Endometrial microvascular endothelial cells (primary cell): ENCODE results near the gene UBE2F. TPM values are rescaled to one million over a fixed set of nuclear protein-coding genes. Genes with fewer than 3 reads are reported as not detected.

Experiments used
- in situ Hi-C: cut with HindIII; loops from 2 replicates; pipeline ENCODE4 v1.10.0; 2017; ENCODE audit warnings: low sequenced_read_pairs, low pct_unique_long_range_greater_than_20kb; ENCODE audit errors: inconsistent ontology term
- total RNA-seq: library from RNA; depleted of rRNA; stranded (reverse); fragments of >200 nt; gene quantifications from one replicate; pipeline ENCODE4 v1.2.3, GENCODE V29; 2015; ENCODE audit errors: inconsistent ontology term

UBE2F gene, protein sequence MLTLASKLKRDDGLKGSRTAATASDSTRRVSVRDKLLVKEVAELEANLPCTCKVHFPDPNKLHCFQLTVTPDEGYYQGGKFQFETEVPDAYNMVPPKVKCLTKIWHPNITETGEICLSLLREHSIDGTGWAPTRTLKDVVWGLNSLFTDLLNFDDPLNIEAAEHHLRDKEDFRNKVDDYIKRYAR
- 70.3 TPM for total RNA-seq

DNA sequence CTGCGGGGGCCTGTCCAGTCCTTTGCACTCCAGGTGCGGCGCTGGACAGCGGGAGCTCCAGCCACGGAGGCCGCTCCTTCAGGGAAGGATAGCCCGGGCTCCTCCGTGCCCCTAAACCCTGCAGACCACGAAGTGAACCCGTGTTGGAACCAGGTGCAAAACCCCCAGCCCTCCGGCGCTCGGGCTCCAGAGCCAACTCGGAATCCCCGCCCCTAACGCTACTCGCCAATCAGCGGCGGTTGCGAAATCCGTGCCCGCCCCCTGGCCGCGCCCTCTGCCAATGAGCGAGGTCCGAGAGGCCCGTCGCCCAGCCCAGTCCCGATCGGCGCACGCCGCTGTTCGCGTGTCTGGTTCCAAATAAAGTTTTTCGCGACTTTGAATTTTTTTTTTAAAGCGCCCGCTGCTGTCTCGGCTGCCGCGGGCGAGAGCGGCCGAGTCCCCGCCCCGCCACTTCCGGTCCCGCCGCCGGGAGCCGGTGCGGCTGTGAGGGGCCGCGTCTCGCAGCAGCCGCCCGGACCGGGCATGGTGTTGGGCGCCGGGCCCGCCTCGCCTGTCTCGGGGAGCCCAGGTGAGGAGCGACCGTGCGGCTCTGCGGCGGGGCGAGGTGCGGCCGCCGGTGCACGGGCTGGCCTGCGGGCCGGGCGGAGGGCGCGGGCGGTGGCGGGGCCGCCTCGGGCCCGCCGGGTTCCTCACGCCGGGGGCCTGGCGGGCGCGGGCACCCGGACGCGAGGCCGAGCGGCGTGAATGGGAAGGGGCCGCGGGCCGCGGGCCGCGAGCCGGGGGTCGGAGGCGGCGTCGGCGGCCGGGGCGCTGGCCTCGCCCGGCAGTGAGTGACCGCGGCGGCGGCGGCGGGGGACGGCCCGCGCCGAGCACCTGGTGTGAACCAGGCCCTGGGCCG lies at the start of gene UBE2F:
TSS of gene UBE2F (plus strand) at position 450 of the 898 bp plus-strand sequence. CDS start 6,094 bp downstream, outside the sequence.
- in situ Hi-C loops: no loop called here

DNA sequence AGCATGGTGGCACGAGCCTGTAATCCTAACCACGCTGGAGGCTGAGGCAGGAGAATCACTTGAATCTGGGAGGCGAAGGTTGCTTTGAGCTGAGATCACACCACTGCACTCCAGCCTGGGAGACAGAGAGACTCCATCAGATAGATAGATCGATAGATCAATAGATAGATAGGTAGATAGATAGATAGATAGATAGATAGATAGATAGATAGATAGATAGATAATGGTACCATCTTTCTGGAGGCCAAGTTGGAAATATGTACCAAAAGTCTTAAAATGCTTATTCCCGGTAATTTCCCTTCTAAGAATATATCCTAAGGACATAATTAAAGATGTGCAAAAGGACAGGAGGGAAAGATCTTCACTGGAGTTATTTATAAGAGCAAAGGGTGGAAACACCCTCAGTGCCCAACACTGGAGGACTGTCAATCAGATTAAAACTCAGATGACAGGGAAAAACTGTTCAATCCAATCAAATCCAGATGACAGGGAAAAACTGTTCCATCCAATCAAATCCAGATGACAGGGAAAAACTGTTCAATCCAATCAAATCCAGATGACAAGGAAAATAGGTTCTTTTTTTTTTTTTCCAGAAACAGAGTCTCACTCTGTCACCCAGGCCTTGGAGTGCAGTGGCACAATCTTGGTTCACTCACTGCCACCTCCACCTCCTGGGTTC lies 49.0 kb upstream of the UBE2F start:
- in situ Hi-C loops: no loop called here

DNA sequence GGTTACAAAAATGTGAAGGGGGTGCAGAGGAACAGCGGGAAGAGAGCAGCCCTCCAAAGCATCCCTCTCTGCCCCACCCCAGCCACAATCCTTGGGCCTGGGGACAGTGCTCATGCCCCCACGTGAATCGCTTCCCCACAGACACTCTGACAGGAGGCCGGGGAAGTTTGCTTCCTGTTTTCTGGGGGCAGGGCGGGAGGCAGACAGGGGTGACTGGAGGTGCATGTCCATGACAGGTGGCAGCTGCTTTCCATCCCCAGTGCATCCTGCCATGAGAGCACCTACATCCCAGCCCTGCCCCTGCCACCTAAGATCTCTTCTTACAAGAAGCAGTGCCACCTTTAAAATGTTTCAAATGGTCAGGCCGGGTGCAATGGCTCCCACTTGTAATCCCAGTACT lies 47.2 kb upstream of the UBE2F start:
- in situ Hi-C loops: no loop called here

DNA sequence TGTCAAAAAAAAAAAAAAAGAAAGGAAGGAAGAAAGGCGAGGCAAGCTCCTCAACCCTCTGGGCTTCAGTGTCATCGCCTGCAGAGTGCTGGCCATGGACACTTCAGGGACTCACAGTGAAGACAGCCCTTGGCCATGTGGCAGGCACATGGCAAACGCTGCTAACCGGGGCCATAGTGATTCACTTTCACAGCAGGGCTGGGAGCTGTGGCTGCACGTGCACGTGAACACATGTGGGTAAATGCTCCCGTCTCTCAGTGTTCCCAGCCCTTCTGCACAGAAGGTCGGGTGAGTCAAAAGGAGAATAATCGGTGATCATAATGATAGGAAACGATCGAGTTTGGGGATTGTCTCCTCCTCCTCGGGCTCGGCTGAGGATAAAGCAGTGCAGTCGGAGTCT lies 46.1 kb upstream of the UBE2F start:
- in situ Hi-C loops: no loop called here

DNA sequence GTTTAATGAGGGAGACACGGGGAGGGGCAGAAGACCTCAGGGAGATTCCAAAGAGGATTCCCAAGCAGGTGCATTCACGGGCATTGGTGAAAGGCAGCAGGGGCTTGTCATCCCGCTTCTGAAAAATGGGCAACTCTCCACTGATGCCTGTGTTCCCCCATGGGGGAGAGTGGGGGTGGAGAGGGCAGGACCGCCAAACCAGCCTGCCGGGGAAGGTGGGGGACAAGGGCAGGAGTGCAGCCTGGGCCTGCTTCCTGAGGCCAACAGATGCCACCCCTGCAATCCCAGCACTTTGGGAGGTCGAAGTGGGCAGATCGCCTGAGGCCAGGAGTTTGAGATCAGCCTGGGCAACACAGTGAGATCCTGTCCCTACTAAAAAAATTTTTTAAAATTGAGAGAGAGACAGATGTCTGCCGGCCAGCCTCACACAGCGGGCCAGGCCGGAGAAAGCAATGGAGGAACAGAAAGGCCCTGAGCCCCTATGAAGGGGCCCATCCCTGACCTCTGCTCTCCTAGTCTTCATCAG lies 44.8 kb upstream of the UBE2F start:
- in situ Hi-C loops: no loop called here

DNA sequence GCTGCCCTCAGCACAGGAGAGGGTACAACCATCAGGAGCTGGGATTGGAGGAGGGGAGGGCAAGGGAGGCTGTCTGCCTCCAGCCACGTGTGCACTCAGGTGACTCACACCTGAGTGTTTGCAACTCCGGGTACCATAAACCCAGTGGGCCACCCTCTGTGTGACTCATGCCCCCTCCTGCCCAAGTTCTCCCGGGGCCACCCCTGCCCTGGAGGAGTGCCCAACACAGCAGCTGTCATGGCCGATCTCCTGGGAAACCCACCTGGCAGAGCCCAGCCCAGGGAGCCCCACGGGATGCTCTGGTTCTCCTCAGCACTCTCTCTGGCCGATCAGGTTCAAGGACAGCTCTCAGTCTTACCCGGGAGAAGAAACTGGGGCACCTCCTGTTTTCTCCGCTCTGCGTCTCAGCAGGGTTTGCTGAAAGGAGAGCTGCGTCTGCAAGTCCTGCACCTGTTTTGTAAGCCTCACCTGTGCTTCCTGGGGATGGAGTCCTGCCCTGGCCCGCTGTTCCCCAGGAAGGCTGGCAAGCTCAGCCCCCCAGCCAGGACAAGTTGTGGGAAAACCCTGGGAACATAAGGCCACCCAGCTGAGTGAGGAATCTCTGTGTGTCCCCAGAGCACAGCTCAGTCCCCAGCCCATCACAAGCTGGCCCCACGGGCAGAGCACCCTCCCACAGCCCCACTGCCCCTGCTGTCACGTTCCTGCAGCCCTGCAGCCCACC lies 44.0 kb upstream of the UBE2F start:
- in situ Hi-C loops: no loop called here

DNA sequence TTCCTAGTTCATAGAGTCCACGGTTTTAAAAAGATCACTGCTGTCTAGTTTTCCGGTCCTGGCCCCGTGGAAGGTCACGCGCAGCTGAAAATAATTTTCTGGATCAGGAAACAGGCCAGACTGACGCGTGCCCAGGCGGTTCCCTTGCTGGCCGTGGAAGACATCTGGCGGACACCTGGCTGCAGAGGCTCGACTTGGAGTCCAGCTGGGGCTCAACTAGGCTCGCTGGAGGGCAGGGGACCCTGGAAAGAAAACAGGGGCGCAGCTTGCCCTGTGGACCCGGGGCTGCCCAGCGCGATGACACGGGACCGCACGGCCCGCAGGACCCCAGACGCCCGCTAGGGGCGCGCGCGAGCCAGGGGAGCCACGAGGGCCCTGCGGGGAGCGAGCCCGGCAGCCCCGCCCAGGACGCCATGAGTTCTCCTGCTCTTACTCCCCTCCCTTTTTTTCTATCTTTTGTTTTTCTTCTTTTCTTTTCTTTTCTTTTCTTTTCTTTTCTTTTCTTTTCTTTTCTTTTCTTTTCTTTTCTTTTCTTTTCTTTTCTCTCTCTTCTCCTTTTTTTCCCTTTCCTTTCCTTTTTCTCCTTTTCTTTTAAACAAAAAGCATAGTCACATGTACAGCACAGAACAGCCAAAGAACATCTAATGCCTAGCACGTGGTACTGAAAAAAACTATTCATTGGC lies 43.2 kb upstream of the UBE2F start:
- in situ Hi-C loops: no loop called here

DNA sequence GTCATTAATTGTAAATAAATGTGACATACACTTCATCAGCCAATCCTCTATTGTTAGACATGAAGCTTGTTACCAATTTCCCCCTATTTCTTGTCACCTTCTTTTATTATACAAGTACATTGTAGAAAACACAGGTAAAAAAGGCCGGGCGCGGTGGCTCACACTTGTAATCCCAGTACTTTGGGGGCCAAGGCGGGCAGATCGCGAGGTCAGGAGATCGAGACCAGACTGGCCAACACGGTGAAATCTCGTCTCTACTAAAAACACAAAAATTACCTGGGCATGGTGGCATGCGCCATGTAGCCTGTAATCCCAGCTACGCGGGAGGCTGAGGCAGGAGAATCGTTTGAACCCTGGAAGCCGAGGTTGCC lies 42.7 kb upstream of the UBE2F start:
- in situ Hi-C loops: no loop called here

DNA sequence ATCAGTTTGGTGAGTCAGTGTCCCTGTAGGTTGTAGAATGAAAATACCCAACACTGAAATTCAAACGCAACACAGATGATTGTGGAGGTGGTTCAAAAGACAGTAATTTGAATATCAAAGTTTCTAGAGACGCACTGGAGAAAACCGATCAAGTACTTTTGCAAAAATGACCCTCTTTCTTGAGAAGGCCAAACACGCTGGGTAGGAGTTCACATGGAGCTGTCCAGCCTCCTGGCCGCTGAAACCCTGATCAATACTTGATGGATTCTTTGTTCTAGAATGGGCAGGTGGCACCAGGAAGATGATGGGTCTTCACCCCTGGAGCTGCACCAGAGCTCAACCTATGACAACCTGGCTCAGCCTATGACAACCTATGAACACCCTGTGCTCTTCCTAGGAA lies 39.7 kb upstream of the UBE2F start:
- in situ Hi-C loops: no loop called here

DNA sequence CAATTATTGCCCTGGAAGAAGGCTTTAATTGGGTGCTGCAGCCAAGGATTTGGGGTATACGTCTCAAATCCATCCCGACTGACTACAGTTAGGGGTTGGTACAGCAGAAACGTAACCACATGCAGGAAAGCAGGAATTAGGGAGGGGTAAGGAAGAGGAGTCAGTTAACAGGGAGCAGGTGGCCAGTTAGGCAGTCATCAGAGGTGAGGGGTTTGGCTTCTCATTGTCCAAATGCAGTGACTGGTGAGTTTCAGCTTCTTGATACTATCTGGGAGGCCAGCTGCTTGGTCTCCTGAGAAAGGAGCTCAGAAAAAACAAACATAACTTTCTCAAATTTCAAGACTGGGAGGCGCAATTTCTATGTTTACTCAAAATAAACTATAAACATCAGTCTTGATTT lies 38.8 kb upstream of the UBE2F start:
- in situ Hi-C loops: no loop called here

DNA sequence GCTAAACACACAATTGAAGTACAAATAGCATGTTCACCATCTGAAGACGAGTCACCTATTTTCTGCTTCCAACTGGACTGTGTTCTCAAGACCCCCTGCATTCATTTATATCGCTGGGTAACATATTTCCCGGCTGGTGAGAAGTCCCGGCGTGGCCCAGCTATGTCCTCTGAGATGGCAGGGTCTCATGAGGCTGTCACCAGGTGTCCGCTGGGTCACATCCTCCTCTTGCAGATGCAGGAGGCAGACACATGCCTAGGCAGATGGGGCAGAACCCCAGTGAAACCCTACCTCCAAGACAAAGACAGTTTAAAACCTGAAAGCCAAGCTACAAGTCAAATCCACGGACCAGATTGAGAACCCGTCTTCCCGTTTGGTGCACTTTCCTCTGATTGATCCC lies 36.8 kb upstream of the UBE2F start:
- in situ Hi-C loops: no loop called here

DNA sequence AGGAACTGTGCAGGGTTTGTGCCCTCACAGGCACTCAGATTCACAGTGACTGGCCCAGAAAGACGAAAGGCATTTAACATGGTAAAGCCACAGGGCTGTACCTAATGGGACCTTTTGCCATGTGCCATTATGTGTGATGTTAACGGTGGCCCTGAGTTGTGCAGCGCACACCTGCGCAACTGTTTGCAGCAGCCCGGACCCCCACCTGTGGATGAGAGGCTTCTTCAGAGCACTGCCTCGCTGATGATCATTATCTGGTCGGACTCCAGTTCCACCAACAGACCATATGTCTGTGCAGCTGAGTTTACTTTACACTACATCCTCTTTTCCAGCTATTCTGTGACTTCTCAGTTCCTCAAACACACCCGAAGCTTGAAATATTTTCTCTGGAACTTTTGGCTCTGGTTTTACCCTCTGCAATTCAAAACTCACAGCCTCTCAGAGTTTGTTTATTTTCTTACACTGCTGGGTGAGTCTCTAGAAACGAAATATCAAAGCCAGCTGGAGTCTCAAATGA lies 35.6 kb upstream of the UBE2F start:
- in situ Hi-C loops: no loop called here

DNA sequence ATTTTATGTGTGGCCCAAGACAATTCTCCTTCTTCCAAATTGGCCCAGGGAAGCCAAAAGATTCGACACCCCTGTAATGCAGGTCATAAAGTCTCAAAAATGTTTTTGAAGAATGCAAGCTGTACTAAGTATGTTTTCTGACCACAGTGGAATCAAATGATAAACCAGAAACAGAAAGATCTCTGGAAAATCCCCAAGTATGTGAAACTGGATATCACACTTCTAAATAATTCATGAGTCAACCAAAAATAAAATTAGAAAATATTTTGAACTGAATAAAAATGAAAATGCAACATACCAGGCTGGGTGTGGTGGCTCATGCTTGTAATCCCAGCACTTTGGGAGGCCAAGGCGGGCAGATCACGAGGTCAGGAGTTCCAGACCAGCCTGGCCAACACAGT lies 34.1 kb upstream of the UBE2F start:
- in situ Hi-C loops: no loop called here

DNA sequence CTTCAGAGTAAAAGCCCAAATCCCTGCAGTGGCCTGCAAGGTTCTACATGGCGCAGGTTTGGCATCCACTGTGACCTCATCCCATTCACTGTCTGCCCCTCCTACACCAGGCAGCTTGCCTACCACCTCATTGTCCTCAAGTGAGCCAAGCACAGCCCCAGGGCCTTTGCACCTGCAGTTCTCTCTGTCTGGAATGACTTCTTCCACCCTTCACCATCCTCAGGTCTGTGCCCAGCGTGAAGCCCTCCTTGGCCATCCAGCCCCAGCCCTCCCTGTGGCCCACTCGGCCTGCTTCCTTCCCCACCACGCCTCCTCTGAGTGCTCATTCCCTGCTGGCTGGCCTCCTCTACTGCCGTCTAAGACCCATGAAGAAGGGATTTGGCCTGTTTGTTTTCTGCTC lies 32.6 kb upstream of the UBE2F start:
- in situ Hi-C loops: no loop called here

DNA sequence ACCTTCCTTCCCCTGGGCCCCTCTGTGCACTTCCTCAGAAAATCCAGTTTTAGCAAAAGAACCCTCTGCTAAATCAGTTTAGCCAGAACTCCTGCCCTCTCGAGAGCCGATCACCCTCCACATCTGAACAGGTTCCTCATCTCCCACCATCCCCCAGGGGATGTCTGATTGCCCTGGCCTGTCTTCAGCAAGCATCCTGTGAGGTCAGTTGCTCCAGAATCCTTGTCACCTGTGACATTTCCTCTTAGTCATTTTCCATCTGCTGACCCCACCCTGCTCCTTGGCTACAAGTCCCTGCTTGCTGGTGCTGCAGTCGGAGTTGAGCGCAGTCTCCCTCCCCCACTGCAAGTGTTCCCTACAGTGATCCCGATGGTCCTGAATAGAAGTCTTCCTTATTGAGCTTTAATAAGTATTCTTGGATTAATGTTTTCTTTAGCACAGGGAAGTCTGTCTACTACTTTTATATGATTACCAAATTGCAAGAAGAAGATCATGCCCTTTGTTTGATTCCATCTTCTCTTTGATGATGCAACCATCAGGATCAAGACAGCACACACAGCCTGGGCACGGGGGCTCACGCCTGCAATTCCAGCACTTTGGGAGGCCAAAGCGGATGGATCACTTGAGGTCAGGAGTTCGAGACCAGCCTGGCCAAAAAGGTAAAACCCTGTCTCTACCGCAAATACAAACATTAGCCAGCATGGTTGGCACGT lies 30.9 kb upstream of the UBE2F start:
- in situ Hi-C loops: no loop called here

DNA sequence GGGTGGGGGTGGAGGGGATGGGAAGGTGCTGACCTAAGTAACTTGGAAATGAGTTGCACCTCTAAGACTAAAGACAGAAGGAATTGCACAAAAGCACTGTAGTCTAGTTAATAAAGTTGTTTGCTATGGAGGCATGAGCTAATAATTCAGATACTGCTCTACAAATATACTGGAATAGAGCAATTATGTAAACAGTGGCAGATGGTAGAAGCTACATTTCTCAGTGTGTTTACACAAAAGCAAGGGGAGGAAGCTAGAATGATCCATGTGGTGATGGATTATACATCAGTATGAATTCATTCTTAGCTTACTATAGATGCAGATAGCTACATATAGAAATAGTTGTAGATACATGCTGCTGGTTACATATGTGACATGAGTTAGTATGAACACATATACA lies 27.6 kb upstream of the UBE2F start:
- in situ Hi-C loops: no loop called here

DNA sequence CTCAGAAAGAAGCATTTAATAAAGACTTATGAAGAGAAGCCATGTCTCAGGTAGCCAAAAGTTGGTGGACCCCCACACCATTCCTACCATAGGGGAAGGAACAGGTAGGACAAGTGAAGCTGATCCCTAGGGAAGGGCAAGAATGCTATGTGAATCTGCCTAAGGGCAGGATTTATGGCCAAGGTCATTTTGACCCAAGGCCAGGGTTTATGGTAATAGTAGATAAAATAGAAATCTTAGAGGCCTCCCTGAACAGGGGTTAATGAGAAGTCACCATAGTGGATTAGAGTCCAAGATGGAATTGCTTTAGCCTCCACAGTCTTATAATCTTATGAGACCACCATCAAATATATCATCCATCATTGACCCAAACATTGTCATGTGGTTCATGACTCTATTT lies 26.0 kb upstream of the UBE2F start:
- in situ Hi-C loops: no loop called here

DNA sequence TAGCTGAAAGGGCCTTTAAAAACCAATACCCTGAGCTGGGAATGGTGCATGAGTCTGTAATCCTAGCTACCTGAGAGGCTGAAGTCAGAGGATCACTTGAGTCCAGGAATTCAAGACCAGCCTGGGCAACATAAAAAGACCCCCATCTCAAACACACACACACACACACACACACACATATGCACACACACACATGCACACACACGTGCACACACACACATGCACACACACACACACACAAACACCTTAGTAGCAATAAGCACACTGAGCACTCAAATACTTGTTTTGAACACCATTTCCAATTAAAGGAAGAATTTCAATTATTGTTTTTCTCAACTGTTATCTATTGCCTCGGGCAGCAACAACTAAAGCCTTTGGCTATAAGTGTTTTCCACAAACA lies 25.6 kb upstream of the UBE2F start:
- in situ Hi-C loops: no loop called here
